GM19238 (cell line): ENCODE data around the gene HES5.

Experiments used
- DNase-seq: peaks from one replicate; pipeline ENCODE4 v3.0.0; 2011; ENCODE audit warnings: low spot score; ENCODE audit not compliant: insufficient read length

HES5 gene

GRCh38 chr1:2501820-2502119 lies 28.3 kb downstream of the HES5 start:
- DNase-seq, result no peak

- no peak for DNase-seq
Observed at GRCh38 chr1:2501041-2501819, 28.8 kb downstream of the HES5 start.

GRCh38 chr1:2499986-2500596 lies 30.0 kb downstream of the HES5 start:
- DNase-seq, result no peak

- DNase-seq, result no peak
Observed at GRCh38 chr1:2499260-2499659, 30.8 kb downstream of the HES5 start.

GRCh38 chr1:2498648-2499047 lies 31.4 kb downstream of the HES5 start:
- no peak for DNase-seq

GRCh38 chr1:2497891-2498290 lies 32.2 kb downstream of the HES5 start:
- DNase-seq, result no peak

GRCh38 chr1:2496746-2497145 lies 33.3 kb downstream of the HES5 start:
- DNase-seq, result no peak

GRCh38 chr1:2496087-2496622 lies 33.9 kb downstream of the HES5 start:
- DNase-seq, result peak; percentile 78

GRCh38 chr1:2495546-2495945 lies 34.5 kb downstream of the HES5 start:
- DNase-seq, result no peak

- DNase-seq, result no peak
Observed at GRCh38 chr1:2495026-2495425, 35.0 kb downstream of the HES5 start.

- no peak for DNase-seq
Observed at GRCh38 chr1:2494323-2494693, 35.8 kb downstream of the HES5 start.

GRCh38 chr1:2493691-2494322 lies 36.3 kb downstream of the HES5 start:
- DNase-seq, result no peak

- no peak for DNase-seq
Observed at GRCh38 chr1:2493218-2493617, 36.8 kb downstream of the HES5 start.

- DNase-seq, result no peak
Observed at GRCh38 chr1:2492091-2492490, 38.0 kb downstream of the HES5 start.

GRCh38 chr1:2489615-2490014 lies 40.4 kb downstream of the HES5 start:
- DNase-seq, result no peak

- DNase-seq, result no peak
Observed at GRCh38 chr1:2488688-2489087, 41.4 kb downstream of the HES5 start.

GRCh38 chr1:2486558-2486957 lies 43.5 kb downstream of the HES5 start:
- no peak for DNase-seq

GRCh38 chr1:2486041-2486440 lies 44.0 kb downstream of the HES5 start:
- no peak for DNase-seq

- no peak for DNase-seq
Observed at GRCh38 chr1:2483970-2484369, 46.1 kb downstream of the HES5 start.

- no peak for DNase-seq
Observed at GRCh38 chr1:2483026-2483425, 47.0 kb downstream of the HES5 start.

- DNase-seq, result no peak
Observed at GRCh38 chr1:2482588-2482987, 47.5 kb downstream of the HES5 start.

GRCh38 chr1:2481885-2482284 lies 48.2 kb downstream of the HES5 start:
- no peak for DNase-seq

- no peak for DNase-seq
Observed at GRCh38 chr1:2480986-2481364, 49.1 kb downstream of the HES5 start.
